AG08395 (cell line): Measurements from ENCODE around the gene RHOBTB3.

ENCODE experiments used
- DNase-seq: peaks from one replicate; pipeline ENCODE4 v3.0.0; 2012; ENCODE audit warnings: mixed read lengths, low spot score

Gene RHOBTB3

DNA sequence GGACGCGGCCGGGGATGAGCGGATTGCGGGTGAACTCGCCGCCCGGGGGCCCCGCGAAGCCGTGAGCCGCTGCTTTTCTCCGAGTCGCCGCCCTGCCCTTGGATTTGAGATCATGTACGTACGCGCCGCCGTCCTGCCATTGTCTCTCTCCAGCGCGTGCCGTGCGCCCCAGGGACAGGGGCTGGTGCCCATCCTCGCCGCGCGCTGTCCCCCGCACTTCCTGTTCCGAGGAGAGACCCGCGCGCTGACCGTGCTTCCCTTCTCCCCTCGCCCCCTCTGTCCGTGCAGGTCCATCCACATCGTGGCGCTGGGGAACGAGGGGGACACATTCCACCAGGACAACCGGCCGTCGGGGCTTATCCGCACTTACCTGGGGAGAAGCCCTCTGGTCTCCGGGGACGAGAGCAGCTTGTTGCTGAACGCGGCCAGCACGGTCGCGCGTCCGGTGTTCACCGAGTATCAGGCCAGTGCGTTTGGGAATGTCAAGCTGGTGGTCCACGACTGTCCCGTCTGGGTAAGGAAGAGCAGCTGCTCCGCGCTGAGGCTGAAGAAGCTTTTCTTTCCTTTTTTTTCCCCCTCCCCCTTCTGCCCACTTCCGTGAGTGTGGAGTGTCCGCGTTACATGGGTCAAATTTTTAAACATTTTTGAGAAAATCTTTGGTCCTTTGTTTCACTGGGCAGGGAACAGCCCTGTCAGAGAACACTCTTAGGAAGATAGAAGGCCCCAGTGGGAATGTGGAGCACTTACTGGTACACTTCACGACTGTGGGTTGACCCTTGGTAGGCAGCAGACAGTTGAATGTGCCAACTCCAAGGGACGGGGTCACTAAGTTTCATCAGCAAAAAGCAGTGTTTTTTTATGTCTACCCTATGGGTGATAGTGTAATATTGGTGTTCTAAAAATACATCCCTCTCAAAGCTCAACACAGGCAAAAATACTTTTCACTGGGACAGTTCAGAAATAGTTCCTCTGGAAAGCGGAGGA is 727 bp downstream of the RHOBTB3 start:
- DNase-seq: no peak

DNA sequence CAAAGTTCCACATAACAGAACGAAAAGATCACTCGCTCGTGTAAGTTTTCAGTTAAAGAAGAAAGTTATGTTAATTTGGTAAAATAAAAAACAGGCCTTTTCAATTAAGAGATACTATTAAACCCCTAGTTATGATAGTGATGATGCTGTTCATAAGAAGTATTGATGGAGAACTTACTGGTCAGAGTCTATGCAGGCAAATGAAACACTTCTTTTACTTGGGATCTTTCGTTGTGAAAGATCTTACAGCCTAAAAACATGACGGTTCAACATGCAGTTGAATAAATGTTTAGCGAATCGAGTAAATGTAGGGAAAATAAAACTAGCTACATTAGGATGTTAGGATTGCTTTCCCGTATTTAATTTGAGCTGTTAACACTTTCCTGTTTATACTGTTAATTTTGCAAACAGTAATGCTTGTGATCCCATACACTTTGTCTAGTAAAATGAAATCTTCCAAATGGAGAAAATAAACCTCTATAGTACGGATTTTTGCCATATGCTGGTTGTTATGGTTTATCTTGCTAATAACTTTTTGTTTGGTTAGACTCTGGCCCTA is 2.0 kb downstream of the RHOBTB3 start:
- DNase-seq: no peak

GRCh38 chr5:95734187-95734586 is 3.1 kb downstream of the RHOBTB3 start:
- no peak for DNase-seq

GRCh38 chr5:95734906-95735305 is 3.8 kb downstream of the RHOBTB3 start:
- no peak for DNase-seq

DNA sequence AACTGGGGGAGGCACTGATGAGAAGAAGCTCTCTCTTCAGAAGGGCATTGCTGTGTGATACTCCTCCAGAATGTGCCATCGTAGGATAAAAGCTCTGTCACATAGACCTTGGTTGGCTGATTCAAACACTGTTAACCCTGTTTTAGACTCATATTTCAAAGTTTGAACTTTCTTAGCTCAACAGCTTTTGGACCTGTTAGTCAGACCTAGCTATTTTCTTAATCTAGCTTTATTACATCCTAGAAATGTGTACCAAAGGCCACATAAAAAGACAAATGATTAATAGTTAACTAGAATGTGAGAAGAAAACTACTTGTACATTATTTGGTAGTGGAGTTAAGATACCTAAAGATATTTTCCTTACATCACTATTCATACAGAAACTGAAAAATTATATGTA is 4.3 kb downstream of the RHOBTB3 start:
- DNase-seq: no peak

- no peak for DNase-seq
These were observed 6.9 kb downstream of the RHOBTB3 start for GRCh38 chr5:95738072-95738471.

- DNase-seq: no peak
These were observed 7.7 kb downstream of the RHOBTB3 start for GRCh38 chr5:95738834-95739233.

DNA sequence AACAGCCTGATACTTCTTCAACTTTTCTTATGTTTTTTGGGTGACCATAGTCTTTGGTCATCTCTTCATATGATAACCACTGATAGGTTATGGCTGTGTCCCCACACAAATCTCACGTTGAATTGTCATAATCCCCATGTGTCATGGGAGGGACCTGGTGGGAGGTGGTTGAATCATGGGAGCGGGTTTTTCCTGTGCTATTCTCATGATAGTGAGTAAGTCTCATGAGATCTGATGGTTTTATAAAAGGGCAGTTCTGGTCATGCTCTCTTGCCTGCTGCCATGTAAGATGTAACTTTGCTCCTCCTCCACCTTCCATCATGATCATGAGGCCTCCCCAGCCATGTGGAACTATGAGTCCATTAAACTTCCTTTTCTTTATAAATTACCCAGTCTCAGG is 8.7 kb downstream of the RHOBTB3 start:
- DNase-seq: no peak

DNA sequence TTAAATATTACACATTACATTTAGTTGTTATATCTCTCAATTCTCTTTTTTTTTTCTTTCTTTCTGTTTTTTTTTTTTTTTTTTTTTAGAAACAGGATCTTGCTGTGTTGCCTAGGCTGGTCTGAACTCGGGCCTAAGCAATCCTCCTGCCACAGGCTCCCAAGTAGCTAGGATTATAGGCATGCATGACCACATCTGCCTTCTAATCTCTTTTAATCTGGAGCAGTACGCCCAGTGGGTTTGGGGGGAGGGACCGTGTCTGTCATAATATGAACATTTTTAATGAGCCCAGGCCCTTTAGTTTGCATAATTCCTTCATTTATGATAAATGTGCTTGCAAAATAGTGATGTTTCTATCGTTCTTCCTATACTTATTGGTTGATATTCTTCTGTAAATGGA is 10.3 kb downstream of the RHOBTB3 start:
- no peak for DNase-seq

DNA sequence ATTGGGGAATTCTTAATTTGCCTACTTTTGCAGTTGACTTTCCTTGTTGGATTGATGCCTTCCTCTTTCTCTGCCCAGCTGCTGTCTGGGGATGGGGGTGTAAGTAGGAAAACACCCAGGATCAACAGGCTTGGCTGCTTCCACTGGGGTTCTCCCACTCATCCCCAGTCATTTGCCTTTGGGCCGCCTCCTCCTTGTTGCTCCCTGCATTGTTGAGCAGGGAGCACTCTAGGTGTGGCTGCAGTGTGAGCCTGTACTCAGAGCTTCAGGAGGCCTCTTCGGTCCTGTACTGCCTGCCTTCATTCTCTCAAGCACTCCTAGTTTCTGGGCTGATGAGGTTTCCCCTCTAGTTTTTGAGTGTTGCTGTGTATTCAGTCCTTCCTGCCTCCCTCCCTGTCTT is 12.1 kb downstream of the RHOBTB3 start:
- DNase-seq: no peak

DNA sequence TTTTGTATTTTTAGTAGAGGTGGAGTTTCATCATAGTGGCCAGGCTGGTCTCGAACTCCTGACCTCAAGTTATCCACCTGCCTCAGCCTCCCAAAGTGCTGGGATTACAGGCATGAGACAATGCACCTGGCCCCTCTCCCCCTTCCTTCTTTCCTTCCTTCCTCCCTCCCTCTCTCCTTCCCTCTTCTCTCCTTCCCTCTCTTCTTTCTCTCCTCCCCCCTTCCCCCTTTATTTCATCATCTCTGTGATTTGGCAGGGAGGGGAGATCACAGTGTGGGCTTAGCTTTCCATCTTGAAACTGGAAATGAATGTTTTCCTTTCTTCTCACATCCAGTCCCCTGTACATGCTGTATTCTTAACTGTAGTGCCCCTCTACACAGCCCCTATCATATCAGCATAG is 12.7 kb downstream of the RHOBTB3 start:
- no peak for DNase-seq

DNA sequence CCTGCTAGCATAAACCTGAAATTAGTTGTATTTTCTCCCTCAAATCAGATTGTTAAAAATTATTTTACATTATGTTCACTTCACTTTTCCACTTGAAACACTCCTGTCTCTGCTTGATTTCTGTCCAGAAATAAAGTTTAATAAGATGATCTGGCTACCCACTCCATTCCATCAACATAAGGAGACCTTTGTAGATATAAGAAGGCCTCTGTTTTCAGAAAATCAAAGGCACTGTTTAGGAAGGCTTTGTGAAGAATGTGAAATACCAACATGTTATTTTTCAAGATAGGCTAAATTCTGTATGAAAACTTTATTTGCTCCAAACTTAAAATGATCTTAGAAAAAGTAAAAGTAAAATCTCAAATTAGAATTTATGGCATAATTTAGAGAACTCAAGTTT is 15.1 kb downstream of the RHOBTB3 start:
- no peak for DNase-seq

GRCh38 chr5:95746722-95747679 is 15.9 kb downstream of the RHOBTB3 start:
- no peak for DNase-seq

DNA sequence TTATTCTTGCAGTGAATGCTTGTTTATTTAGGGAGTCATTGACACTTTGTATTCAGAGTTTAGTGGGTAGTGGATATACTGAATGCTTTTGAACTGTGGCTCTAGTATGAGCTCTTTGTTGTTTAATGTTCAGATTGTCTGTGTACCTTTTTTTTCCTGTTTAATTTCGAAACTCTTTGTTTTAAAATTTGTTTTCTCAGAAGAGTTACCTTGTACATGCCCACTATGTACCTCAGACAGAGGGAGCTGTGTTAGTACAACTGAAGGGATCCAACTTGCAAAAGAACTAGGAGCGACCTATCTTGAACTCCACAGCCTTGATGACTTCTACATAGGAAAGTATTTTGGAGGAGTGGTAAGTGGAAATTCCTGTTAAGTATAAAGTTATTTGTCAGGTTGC is 17.0 kb downstream of the RHOBTB3 start:
- no peak for DNase-seq

DNA sequence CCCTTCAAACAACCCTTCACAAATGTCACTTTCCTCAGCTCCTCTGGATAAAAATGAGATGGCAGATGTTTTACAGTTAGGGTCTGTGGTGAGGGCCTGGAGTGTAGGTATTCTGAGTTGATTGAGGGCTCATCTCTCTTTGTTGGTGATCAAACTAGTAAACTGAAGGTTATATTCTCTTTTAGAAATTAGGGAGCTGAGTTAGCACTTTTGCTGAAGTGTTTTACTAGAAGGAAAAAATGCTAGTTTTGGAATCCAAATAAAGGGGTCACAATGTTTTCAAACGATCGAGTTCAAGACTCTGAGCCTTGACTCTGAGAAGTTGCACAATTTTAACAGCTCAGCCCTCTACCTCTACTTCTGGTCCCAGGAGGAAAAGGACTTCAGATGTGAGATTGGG is 23.4 kb downstream of the RHOBTB3 start:
- no peak for DNase-seq

DNA sequence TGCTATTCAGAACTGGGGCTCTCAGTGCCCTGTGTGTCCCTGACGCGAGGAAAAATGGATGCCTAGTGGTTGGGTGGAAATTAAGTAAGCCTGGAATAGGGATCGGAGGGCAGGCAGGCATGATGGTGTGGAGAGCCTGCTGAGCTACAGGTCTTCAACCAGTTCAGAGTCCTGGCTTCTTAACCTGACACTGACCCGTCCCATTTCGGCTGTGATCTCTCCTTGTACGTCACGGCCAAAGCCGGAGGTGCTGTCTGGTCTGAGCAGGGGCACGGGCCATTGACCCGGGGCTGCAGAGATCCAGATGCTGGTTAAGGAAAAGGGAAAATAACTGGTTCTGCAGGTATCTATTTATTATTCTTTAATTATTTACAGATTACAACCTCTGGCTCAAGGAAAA is 27.9 kb downstream of the RHOBTB3 start:
- no peak for DNase-seq

DNA sequence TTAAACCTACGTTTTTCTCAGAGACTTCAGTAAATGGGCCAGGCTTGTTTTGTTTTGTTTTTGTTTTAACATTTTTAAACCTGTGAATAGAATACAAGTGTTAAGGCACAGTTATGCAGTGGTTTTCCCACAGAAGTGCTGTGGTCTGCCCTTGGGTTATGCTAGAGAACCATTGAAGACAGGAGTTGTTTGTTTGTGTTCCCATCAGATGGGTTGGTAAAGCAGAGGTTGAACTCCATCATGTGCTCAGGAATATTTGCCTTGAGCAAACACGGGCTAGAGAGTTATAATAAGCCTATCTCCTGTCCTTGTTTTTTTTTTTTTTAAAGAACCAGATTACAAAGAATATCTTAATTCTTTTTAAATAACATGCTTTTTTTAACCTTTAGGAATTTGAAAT is 28.5 kb downstream of the RHOBTB3 start:
- DNase-seq: peak; percentile 28

- peak; percentile 86 for DNase-seq
These were observed 29.4 kb downstream of the RHOBTB3 start for GRCh38 chr5:95760273-95761191.

DNA sequence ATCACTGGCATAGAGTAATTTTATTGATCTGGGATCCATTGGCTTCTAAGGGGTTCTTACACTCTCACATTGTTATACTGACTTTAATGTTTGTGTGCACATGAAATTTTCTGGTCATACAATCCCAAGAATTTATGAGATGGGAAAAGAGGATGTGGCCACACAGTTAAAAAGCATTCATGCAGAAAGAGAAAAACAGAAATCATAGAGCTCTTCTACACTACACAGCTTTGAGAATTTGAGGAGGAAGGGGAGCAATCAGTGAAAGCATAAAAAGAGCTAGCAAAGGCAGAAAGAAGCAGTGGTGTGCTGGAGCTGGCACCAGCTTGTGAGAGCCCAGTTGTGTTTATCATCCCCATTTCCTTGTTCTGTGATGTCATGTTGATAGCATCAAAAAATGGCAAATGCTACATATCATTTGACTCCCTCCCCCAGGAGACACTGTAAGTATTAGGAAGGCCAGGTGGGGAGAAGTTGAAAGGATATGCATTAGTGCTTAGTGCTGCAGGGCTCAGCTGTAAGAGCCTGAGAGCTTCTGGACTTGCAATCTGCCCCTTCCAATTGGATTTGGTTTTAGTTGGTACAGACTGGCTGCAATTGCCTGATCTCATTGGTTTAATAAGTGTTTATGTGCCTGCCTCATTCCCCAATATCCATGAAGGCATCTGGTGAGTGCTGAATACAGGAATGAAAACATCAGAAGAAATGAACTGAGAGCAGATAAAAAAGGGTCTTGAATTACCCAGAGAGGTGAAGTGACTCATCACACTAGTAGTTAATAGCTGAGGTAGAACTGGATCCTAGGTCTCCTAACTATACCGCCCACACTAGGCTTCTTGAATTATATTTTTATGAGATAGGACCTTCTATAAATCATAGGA is 30.9 kb downstream of the RHOBTB3 start:
- DNase-seq: no peak

DNA sequence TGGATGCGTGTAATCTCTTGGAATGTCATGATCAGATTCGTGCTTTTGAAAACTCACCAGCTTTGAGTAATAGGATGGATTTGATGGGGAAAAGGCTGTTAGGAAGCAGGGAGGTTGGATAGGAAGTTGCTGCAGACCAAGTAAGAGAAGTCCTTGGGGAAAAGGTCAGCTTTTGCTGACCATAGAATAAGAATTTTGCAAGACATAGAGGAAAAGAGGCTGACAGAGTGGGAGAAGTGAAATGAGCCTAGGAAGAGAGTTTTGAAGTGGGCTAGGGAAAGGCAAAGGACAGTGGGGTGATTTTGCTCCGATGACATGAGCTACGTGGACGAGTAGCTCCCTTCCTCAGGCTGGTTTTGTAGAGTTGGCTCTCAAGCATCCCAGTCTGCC is 31.5 kb downstream of the RHOBTB3 start:
- DNase-seq: no peak
